ENCODE measurements around the gene KCNS1. TPM values are rescaled to one million over a fixed set of nuclear protein-coding genes. Genes with fewer than 3 reads are reported as not detected.
A peak's percentile ranks its signal among the peaks of the same experiment; 100 is the strongest.

KCNS1 gene
- total and polyA plus RNA-seq, 2 donors from 2014 or later, result 0.19 to 2.9 TPM

- DNase-seq (peak in 2 of 5 donors; percentile 1 to 84), FAIRE-seq (no peak)
- H3K9ac ChIP-seq (ENCODE audit: low read length in 3 of 3), result no peak overlapping the region
- H3K27me3 ChIP-seq (ENCODE audit: control insufficient read depth, insufficient read depth, low read length), result no peaks in the 10 kb centered on the region
- no peaks in the 10 kb centered on the region for H3K36me3 ChIP-seq (ENCODE audit: control insufficient read depth in 2 of 3, insufficient read depth in 3 of 3, low read length in 3 of 3)
- intact Hi-C loops (cut with DNase I), result no loop called here
- TF ChIP-seq, protein P1, sequence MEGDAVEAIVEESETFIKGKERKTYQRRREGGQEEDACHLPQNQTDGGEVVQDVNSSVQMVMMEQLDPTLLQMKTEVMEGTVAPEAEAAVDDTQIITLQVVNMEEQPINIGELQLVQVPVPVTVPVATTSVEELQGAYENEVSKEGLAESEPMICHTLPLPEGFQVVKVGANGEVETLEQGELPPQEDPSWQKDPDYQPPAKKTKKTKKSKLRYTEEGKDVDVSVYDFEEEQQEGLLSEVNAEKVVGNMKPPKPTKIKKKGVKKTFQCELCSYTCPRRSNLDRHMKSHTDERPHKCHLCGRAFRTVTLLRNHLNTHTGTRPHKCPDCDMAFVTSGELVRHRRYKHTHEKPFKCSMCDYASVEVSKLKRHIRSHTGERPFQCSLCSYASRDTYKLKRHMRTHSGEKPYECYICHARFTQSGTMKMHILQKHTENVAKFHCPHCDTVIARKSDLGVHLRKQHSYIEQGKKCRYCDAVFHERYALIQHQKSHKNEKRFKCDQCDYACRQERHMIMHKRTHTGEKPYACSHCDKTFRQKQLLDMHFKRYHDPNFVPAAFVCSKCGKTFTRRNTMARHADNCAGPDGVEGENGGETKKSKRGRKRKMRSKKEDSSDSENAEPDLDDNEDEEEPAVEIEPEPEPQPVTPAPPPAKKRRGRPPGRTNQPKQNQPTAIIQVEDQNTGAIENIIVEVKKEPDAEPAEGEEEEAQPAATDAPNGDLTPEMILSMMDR (IDR thresholded peaks at IDR 0.05; ENCODE audit: borderline replicate concordance, extremely low read depth, insufficient read depth), result peak; percentile 49
- H3K27ac ChIP-seq (ENCODE audit: low read depth in 2 of 2, low read length in 2 of 2), result no peak overlapping the region
- no peaks in the 10 kb centered on the region for H3K4me1 ChIP-seq (ENCODE audit: control insufficient read depth in 2 of 3, insufficient read depth in 2 of 3, low read depth in 1 of 3, low read length in 3 of 3)
- no peak overlapping the region for H3K4me3 ChIP-seq (ENCODE audit: low read length in 3 of 3)
- H3K9me3 ChIP-seq (ENCODE audit: control insufficient read depth in 2 of 3, insufficient read depth in 1 of 3, low read length in 3 of 3), result no peaks in the 10 kb centered on the region
These were observed 37.8 kb upstream of the KCNS1 start for GRCh38 chr20:45138561-45139300.

- no peak for FAIRE-seq
These were observed 36.0 kb upstream of the KCNS1 start for GRCh38 chr20:45136911-45137310.

DNA sequence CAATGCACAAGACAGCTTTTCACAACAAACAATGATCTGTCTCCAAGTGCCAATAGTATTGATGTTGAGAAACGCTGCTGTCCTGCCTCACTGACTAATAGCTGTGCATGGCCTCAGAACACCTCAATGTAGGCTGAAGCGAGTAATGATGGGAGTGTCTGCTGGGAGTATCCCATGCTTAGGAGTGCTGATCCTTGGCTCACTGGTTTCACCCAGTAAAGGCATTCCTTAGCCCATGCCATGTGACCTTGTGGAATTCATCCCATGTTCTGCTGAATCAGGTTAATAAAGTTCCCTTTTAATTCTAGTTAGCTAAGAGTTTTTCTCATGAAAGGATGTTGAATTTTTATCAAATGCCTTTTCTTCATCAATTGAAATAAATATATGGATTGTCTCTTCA, 27.2 kb upstream of the KCNS1 start:
- Histone ChIP-seq H3K27ac (ENCODE audit: low read depth in 2 of 2, low read length in 2 of 2) (no peak overlapping the region), H3K4me1 (ENCODE audit: control insufficient read depth in 2 of 3, insufficient read depth in 2 of 3, low read depth in 1 of 3, low read length in 3 of 3) (peaks cover 0 to 2% (median 0%) of the 10 kb centered on the region in 3 donors), H3K27me3 (ENCODE audit: control insufficient read depth, insufficient read depth, low read length) (no peaks in the 10 kb centered on the region), H3K36me3 (ENCODE audit: control insufficient read depth in 2 of 3, insufficient read depth in 3 of 3, low read length in 3 of 3) (no peaks in the 10 kb centered on the region), H3K4me3 (ENCODE audit: low read length in 3 of 3) (no peak overlapping the region), H3K9ac (ENCODE audit: low read length in 3 of 3) (no peak overlapping the region), H3K9me3 (ENCODE audit: control insufficient read depth in 2 of 3, insufficient read depth in 1 of 3, low read length in 3 of 3) (no peaks in the 10 kb centered on the region)
- FAIRE-seq (no peak), DNase-seq (peak in 2 of 5 donors; percentile 41 to 64)
- TF ChIP-seq, protein P1 (IDR thresholded peaks at IDR 0.05; ENCODE audit: borderline replicate concordance, extremely low read depth, insufficient read depth), result no peak
- intact Hi-C loops (cut with DNase I), result no loop called here

More at GRCh38 chr20:45136911-45137310, 36.0 kb upstream of the KCNS1 start:
- DNase-seq, result no peak
- no peak overlapping the region for H3K27ac ChIP-seq (ENCODE audit: low read depth in 2 of 2, low read length in 2 of 2)
- TF ChIP-seq, protein P1 (IDR thresholded peaks at IDR 0.05; ENCODE audit: borderline replicate concordance, extremely low read depth, insufficient read depth), result no peak
- no peaks in the 10 kb centered on the region for H3K36me3 ChIP-seq (ENCODE audit: control insufficient read depth in 2 of 3, insufficient read depth in 3 of 3, low read length in 3 of 3)
- H3K4me3 ChIP-seq (ENCODE audit: low read length in 3 of 3), result no peak overlapping the region
- H3K4me1 ChIP-seq (ENCODE audit: control insufficient read depth in 2 of 3, insufficient read depth in 2 of 3, low read depth in 1 of 3, low read length in 3 of 3), result no peaks in the 10 kb centered on the region
- H3K27me3 ChIP-seq (ENCODE audit: control insufficient read depth, insufficient read depth, low read length), result no peaks in the 10 kb centered on the region
- no peaks in the 10 kb centered on the region for H3K9me3 ChIP-seq (ENCODE audit: control insufficient read depth in 2 of 3, insufficient read depth in 1 of 3, low read length in 3 of 3)
- H3K9ac ChIP-seq (ENCODE audit: low read length in 3 of 3), result no peak overlapping the region
- intact Hi-C loops (cut with DNase I), result no loop called here
